Activated naive CD4-positive, alpha-beta T cell treated with Interleukin-2 at 50 U/mL for 16 hours (primary cell): ENCODE results near the gene RIT1.
A peak's percentile ranks its signal among the peaks of the same experiment; 100 is the strongest.

Experiments used
- DNase-seq: peaks from one replicate; pipeline ENCODE4 v3.0.0-alpha.2; 2020

The RIT1 gene, protein sequence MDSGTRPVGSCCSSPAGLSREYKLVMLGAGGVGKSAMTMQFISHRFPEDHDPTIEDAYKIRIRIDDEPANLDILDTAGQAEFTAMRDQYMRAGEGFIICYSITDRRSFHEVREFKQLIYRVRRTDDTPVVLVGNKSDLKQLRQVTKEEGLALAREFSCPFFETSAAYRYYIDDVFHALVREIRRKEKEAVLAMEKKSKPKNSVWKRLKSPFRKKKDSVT

DNA sequence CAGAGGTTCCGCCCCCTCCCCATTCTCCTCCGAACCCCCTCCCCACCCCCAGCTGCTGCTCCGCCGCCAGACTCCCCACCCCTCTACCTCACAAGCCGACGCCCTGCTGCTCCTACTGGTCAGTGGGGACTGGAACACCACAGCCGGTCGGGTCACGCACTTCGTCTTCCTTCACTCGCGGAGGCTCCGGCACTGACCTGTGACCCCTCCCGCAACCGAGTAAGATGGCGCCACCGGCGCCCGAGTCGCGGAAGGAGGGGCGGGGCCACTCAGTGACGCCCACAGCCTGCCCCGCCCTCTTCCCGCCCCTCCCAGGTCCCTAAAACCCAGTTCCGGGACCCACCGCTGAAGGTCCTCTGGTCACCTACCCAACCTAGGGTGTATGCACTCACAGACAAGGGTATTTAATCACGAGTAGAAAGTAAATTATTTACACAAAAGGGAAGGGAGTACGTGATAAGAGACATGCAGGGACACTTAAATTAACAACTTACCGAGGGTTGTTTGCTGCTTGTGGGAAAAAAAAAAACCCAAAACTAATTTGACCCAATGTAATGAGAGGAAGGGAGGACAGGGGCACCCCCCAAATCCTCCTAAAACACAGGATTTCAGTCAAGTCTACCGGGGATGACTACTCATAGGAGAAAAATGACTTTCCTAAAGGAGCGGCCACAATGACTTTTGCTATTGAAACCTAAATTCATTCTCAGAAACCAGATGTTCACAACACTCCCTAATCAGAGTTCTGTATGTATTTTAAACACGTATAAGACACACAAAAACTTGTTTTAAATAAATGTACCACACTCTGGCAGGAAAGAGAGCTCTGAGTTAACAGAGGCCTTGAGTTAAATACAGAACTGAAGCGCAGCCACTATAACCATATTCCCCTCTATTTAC is at the start of gene RIT1:
TSS of gene RIT1 (minus strand) at position 194 of the 900 bp plus-strand sequence. CDS start 588 bp downstream, outside the sequence.
- DNase-seq, result peak; percentile 84

DNA sequence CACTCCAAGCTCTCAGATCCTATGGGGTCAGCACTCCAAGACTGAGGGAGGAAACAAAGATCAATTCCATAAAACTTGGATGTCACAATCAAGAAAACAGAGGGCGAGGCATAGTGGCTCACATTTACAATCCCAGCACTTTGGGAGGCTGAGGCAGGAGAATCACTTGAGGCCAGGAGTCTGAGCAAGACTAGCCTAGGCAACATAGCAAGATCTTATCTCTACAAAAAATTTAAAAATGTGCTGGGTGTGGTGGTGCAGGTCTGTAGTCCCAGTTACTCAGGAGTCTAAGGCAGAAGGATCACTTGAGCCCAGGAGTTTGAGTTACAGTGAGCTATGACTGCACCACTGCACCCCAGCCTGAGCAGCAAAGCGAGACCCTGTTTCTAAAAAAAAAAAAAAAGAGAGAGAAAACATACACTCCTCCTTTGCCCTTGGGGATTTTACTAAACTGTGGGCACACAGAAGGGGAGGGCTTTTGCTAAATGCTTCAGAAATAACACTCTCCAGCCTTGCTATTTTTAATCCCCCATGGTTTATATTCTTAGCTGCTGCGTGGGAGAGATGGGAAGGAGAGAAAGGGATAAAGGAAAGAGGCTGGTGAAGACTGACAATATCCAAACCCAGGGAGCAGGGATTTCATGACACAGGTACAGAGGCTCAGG is 49.1 kb upstream of the RIT1 start:
- DNase-seq, result no peak

DNA sequence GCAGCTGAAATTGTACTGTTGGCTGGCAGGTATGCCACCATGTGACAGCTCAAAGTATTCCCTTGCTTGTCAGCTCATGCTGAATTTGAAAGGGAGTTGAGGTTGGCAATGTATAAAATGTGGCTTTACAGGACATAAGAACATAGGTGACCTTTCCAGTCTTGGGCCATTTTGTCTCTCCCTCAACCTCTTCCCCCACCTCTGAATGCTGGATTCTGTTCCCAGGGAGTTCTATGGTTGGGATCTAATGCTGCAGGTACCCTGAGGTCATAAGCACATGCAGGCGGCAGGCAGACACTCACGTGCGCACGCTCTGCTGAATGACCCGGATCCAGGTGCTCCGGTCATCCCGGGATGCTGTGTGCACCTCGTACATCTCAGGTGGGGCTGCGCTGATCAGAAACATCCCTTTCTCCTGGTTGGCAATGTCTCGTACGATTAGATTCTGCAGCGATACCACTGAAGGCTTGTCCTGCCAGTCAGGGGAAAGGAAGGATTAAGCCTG is 46.3 kb upstream of the RIT1 start:
- no peak for DNase-seq

DNA sequence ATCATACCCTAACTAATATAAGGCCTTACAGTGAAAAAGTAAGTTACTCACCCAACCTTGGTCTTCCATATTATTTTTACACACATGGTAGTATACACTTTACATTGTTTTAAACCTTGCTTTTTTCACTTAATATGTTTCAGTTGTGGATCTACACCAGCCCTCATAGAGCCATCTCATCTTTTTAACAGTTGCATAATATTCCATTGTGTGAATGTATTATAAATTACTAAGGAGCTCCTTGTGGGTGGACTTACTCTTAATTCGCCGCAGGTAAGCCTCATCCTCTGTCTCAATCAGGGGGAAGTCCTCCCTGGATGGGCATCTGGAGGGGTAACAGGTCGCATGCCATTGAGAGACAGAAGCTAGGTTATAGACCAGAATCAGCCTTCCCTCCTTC is 43.5 kb upstream of the RIT1 start:
- no peak for DNase-seq

DNA sequence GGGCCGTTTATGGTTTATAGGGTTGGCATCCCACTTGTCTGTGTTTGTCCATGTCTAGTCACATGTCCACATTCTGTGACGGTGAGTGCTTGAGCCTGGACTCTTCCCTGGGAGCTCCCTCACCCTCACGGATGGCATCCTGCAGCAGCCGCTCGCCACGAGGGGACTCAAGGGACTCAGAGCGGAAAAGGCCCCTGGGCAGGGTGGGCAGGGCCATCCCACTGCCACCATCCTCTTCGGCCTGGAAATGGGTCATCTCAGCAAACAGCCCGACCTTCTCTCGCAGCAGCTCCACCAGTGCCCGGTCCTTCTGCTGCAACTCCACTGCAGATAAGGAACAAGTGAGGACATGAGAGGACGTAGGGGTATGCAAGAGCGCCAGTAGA is 41.3 kb upstream of the RIT1 start:
- no peak for DNase-seq

DNA sequence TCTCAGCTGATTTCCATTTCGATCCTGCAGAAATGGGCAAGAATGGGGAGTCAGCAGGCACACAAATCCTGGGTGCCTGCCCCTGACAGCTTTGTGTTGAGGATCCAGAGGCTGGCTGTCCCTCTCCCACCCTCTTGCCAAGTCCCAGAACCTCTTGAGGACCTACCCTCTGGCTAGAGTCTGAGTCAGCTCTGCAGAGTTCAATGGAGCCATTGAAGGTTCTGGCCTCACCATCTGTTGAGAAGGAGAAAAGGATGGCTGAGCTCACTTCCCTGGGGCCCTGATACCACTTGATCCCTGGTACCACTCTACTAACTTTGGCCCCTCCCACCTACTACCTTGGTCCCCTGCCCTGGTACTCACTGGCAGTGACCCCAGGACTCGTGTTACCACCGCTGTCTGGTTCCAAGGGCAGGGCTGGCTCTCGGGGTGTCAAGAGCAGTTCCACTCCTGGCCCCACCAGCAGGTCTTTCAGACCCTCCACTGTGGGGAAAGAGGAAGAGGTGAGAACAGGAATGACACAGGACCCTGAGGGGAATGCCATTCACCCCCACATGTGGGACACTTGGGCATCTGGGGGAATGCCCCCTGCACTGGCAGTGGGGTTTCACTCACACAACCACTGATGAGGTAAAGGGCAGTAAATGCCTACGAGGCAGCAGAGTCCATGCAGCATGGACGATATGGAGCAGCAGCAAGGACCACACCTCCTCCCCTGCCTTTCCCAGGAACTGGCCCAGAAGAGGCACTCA is 40.8 kb upstream of the RIT1 start:
- DNase-seq, result no peak

DNA sequence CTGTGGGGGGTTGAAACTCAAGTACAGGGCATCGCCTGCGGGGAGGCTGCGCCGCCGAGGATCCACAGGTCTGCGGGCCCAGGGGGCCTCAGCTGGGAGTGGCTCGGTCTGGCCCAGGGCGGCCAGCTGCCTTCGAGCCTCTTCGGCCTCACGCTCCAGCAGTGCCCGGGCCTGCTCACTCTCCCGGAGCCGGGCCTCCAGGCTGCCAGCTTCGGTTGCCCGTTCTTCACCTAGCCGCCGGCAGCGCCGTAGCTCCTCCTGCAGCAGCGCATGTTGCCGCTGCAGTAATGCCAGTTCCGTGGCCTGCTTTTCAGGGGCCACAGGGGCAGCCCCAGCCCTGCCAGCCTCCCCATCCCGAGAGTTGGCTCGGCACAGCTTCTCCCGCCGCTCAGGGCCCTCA is 39.7 kb upstream of the RIT1 start:
- DNase-seq, result no peak

DNA sequence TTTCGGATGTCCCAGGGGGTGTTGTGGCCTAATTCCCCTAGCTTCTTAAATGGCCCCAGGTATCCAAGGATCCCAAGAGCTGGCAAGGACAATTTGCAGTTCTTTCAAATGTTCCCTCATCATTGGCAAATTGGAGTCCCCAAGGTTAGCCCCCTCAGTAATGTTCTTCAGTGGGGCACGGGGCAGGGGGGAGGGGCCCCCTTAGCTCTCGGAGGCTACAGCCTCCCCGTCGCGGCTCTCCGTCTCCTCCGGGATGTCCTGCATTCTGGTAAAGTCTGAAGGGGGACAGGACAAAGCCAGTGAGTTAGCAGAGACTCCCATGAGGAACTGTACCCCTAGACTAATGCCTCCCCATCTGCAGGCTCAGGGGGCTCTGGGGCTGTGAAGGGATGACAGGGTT is 36.6 kb upstream of the RIT1 start:
- DNase-seq, result no peak

DNA sequence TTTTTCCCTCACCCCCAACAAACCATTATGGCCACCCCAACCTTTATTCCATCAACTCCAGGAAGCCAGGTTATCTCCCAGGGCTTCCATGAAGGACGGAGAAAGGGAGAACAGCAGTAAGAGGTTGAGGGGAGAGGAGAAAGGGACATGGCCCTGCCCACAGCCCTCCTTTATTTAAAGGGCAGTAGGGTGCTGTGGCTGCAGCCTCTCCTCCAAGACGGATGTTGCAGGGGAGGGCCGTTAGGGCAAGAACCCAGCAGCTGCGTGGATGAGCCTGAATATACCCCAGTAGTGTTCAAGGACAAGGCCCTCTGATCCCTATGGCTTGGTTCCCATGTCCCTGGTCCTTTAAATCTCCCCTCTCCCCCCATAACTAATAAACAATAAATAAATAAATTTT is 36.1 kb upstream of the RIT1 start:
- DNase-seq, result no peak

DNA sequence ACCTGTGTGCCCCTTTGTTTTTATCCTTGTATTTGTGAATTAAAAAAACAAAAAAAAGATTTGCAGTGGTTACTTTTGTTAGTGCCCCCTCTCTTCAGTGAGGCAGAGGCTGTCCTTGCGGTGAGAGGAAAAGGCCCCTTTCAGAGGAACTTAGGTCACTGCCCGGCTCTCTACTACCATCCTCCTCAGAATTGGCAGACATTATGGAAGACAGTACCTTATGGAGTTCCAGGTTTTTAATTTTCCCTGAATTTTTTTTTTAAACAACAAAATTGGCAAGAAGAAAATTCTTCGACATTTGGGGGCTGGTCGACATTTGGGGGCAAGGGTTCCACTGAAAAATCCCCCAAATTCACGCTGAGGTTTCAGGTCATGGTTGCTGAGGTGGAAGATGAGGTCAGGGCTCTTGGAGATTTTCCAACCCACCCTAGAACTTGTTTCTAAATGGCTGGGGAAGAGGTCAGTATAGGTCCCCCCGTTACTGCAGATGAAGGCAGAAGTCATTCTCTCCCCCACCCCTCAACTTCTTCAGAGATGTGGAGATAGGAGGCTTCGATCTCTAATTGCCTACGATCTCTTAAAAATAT is 35.6 kb upstream of the RIT1 start:
- DNase-seq, result no peak

DNA sequence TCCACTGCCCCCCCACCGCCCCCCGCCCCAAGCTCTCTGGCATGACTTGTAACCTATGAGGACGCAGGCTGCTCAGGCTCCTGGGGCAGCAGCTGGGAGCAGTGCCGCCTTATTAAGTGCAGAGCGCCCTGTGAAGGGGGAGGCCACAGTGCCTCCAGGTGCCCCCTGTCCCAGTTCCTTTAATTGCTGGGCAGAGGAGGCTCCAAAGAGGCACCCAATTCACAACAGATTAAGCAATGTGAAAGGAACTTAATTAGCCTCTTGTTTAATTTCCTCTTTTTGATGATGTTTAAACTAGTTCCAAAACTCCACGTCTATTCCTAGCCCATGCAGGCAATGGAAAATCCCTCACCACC is 33.3 kb upstream of the RIT1 start:
- no peak for DNase-seq

DNA sequence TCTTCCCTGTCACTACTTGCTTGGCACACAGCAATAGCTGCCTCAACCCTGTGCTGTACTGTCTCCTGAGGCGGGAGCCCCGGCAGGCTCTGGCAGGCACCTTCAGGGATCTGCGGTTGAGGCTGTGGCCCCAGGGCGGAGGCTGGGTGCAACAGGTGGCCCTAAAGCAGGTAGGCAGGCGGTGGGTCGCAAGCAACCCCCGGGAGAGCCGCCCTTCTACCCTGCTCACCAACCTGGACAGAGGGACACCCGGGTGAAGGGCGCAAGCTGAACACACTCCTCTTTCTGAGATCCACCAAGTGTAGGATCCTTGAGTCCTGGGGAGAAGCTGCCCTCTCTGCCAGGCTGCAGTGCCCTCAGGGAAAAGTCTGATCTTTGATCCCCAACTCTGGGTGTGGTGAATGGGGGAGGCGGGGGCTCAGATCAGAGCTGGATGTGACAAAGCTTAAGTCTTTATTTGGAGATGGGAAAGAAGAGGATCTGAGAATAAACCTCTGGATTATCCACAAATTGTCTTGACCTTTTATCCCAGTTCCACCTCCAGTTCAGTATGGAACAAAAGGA is 31.5 kb upstream of the RIT1 start:
- DNase-seq, result no peak

DNA sequence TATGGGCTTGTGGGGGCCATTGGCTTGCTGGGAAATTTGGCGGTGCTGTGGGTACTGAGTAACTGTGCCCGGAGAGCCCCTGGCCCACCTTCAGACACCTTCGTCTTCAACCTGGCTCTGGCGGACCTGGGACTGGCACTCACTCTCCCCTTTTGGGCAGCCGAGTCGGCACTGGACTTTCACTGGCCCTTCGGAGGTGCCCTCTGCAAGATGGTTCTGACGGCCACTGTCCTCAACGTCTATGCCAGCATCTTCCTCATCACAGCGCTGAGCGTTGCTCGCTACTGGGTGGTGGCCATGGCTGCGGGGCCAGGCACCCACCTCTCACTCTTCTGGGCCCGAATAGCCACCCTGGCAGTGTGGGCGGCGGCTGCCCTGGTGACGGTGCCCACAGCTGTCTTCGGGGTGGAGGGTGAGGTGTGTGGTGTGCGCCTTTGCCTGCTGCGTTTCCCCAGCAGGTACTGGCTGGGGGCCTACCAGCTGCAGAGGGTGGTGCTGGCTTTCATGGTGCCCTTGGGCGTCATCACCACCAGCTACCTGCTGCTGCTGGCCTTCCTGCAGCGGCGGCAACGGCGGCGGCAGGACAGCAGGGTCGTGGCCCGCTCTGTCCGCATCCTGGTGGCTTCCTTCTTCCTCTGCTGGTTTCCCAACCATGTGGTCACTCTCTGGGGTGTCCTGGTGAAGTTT is 30.8 kb upstream of the RIT1 start:
- no peak for DNase-seq

DNA sequence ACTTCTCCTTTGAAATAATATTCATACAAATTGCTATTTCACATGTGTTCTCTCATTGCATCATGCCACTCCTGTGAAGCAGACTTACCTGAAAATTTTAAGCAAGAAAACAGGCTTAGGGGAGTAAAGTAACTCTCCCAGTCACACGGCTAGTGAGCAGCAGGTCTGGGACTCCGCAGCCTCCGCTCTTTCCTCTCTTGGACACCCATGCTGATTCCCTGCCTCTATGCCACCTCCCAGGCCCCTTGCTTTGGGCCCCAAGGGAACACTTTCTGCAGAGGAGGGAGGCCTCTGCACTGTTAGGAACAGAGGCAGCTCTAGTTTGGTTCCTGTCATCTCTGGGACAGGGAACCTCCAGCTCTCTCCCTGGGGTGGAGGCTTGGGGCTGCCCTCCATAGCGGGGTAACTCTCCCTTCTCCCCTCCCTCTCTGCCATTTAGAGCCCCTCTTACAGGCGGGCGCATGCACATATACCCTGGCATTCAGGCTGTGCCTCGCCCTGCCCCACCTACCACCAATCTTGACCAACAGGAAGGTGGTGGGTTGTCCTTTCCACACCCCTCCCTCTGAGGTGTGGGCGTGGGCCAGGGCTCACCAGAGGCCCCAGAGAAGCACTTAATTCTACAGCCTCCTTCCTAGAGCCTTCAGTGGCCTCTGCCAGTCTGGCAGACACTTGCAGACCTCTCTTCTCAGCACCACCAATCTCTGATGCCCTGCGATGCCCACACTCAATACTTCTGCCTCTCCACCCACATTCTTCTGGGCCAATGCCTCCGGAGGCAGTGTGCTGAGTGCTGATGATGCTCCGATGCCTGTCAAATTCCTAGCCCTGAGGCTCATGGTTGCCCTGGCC is 30.1 kb upstream of the RIT1 start, which contains the start of gene RXFP4:
TSS of gene RXFP4 (plus strand) at position 646 of the 852 bp plus-strand sequence. CDS start at position 718, 72 bp downstream.
- no peak for DNase-seq

DNA sequence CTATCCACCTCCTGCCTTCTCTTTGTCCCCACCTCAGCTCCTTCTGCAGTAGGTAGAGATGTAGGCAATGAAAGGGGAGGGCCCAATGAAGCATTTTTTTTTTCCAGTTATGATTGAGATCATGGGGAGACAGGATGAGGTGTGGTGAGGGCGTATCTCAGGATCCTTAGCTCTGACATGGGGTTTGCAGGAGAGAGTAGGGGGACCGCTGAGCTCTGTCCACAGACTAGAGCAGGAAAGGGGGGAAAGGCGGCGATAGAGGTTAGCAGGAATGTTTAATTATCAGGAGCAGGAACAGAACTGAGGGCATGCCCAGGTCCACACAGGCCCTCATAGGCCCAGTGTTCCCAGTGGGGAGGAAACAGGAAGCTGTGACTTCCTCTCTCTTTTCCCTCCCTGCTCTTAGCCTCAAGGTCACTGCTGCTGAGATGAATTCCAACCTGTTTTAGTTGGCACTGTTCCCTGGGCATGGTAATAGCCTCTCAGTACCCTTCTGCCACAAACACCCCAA is 29.4 kb upstream of the RIT1 start:
- DNase-seq, result no peak

DNA sequence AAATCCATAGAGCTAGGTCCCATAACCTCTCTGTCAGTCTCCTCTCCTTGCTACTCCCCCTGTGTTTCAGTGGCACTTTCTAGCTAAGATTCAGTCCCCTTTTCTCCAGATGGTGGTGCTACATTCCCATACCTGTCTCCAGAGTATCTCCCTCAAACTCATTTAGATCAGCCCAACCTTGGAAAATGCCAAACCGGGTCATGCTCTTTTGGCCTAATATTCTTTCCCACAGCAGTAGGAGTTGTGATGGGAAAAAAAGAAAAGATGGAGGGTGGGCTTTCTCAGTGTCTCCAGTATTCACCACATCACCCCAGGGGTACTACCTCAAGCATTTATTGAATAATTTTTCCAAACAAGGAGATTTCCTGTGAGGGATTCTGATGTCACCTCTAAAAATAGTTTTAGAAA is 27.1 kb upstream of the RIT1 start:
- DNase-seq, result no peak

DNA sequence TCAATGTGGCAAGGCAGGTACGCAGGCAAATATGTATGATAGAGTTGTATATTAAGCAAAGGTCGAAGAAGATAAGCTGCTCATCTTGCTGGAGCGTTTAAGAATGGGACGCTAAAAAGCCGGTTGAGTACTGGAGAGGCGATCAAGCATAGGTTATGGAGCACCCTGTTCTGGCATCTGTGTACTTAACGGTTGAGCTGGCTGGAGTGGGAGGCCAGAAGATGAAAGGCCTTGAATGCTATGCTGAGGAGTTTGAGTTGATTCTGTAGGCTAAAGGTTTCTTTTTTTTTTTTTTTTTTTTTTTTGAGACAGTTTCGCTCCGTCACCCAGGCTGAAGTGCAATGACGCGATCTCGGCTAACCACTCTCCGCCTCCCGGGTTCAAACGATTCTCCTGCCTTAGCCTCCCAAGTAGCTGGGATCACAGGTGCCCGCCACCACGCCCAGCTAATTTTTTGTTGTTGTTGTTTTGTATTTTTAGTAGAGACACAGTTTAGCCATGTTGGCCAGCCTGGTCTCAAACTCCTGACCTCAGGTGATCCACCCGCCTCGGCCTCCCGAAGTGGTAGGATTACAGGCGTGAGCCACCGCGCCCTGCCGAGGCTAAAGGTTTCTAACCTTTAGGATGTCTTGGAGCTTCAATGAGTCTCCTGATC is 23.9 kb upstream of the RIT1 start:
- no peak for DNase-seq

DNA sequence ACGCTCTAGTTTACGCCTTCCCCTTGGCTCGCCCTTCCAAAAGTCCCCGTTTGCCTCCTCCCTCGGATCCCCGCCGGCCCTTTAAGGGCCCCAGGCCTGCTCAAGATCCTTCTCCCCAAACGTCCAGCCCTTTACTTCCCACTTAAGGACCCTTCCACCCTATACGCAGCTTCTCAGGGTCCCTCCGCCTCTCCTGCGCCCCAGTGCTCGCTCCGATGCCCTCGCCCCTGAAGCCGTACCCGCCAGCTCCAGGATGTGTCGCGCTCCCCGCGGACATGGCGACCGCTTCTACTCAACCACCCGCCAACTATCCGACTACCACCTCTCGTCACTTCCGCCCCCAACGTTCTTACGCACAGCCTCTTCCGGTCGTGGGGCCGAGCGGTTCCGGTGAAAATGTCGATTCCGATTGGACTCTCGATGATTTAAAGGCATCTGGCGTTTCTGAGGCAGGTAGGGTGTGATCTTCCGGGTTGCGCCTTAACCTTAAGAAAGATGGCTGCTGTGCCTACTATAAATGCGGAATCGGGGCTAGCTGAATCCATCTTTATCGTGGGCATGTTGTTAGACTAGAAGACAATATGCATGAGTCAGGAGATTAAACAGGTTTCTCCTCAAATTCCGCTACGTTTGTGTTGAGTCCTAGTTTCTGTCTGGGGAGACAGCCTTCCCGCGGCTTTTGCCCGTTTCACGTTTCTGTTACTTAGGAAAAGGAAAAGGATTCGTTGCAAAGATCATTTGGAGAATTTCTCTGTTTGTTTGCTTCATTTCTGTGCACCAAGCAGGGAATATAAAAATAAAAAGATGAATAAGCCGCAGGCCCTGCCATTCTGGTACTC is 23.2 kb upstream of the RIT1 start, which contains the start of gene KHDC4:
TSS of gene KHDC4 (minus strand) at position 317 of the 839 bp plus-strand sequence. CDS start at position 277, 40 bp downstream.
- DNase-seq, result peak; percentile 94
